HepG2 (cell line): ENCODE results near the gene CCDC57. TPM values are rescaled to one million over a fixed set of nuclear protein-coding genes. Genes with fewer than 3 reads are reported as not detected.
A peak's percentile ranks its signal among the peaks of the same experiment; 100 is the strongest.

ENCODE experiments used
- BHLHE40 ChIP-seq: IDR thresholded peaks from 2 replicates; pipeline ENCODE4 v1.6.1; 2011; ENCODE audit warnings: low read length, improper control_type of control experiment
- CEBPB ChIP-seq: IDR thresholded peaks from 2 replicates; pipeline ENCODE4 v1.6.1; 2011; ENCODE audit warnings: low read depth, low read length, improper control_type of control experiment, borderline replicate concordance
- DBP ChIP-seq: sonication (generic); formaldehyde crosslinking; IDR thresholded peaks from 2 replicates; pipeline ENCODE4 v1.4.0; 2020; ENCODE audit warnings: missing genetic modification reagents; ENCODE audit errors: not compliant biosample characterization
- EED ChIP-seq: sonication (generic); formaldehyde crosslinking; IDR thresholded peaks from 2 replicates; pipeline ENCODE4 v1.5.0; 2020; ENCODE audit warnings: mild to moderate bottlenecking, missing genetic modification reagents
- FOXC1 ChIP-seq: sonication (generic); formaldehyde crosslinking; IDR thresholded peaks from 2 replicates; pipeline ENCODE4 v1.8.0; 2022; ENCODE audit warnings: mild to moderate bottlenecking, missing genetic modification reagents, borderline replicate concordance
- HNRNPUL1 ChIP-seq: fragments of 200-400 bp; formaldehyde crosslinking; IDR thresholded peaks from 2 replicates; pipeline ENCODE4 v1.6.1; 2017; ENCODE audit warnings: low read depth, mild to moderate bottlenecking, low read length, moderate library complexity
- KDM4B ChIP-seq: sonication (generic); formaldehyde crosslinking; IDR thresholded peaks from 2 replicates; pipeline ENCODE4 v1.4.0; 2020; ENCODE audit warnings: missing genetic modification reagents
- KLF13 ChIP-seq: sonication (generic); formaldehyde crosslinking; IDR thresholded peaks from 2 replicates; pipeline ENCODE4 v1.4.0; 2020; ENCODE audit warnings: mild to moderate bottlenecking, missing genetic modification reagents
- MBD4 ChIP-seq: IDR thresholded peaks from 2 replicates; pipeline ENCODE4 v1.6.1; 2012; ENCODE audit warnings: low read length, inconsistent platforms, borderline replicate concordance
- MYC ChIP-seq: sonication (generic); formaldehyde crosslinking; IDR thresholded peaks from 2 replicates; pipeline ENCODE4 v1.9.0; 2021; ENCODE audit warnings: missing genetic modification reagents, borderline replicate concordance
- NKX3-1 ChIP-seq: sonication (generic); formaldehyde crosslinking; IDR thresholded peaks from 2 replicates; pipeline ENCODE4 v1.5.0; 2020; ENCODE audit warnings: missing genetic modification reagents
- NR2C2 ChIP-seq: sonication (generic); formaldehyde crosslinking; IDR thresholded peaks from 2 replicates; pipeline ENCODE4 v1.4.0; 2020; ENCODE audit warnings: missing genetic modification reagents, mild to moderate bottlenecking, moderate library complexity, borderline replicate concordance
- PLRG1 ChIP-seq: fragments of 450-650 bp; conservative IDR thresholded peaks from 2 replicates; pipeline ENCODE4 v1.6.1; 2016
- REXO4 ChIP-seq: sonication (generic); formaldehyde crosslinking; IDR thresholded peaks from 2 replicates; pipeline ENCODE4 v1.8.0; 2022; ENCODE audit warnings: missing genetic modification reagents, mild to moderate bottlenecking, borderline replicate concordance
- ZFP36 ChIP-seq: fragments of 150-350 bp; IDR thresholded peaks from 2 replicates; pipeline ENCODE4 v1.6.1; 2018; ENCODE audit warnings: borderline replicate concordance, low read length, low read depth; ENCODE audit not compliant: partially characterized antibody
- ZFP36L2 ChIP-seq: sonication (generic); formaldehyde crosslinking; IDR thresholded peaks from 2 replicates; pipeline ENCODE4 v1.4.0; 2020; ENCODE audit warnings: missing genetic modification reagents
- ZFP37 ChIP-seq: sonication (generic); formaldehyde crosslinking; IDR thresholded peaks from 2 replicates; pipeline ENCODE4 v1.4.0; 2020; ENCODE audit warnings: missing genetic modification reagents, borderline replicate concordance
- ZFP62 ChIP-seq: sonication (generic); formaldehyde crosslinking; IDR thresholded peaks from 2 replicates; pipeline ENCODE4 v1.4.0; 2020; ENCODE audit warnings: missing genetic modification reagents
- ZMAT5 ChIP-seq: sonication (generic); formaldehyde crosslinking; IDR thresholded peaks from 2 replicates; pipeline ENCODE4 v1.5.0; 2020; ENCODE audit warnings: mild to moderate bottlenecking, low read depth, missing genetic modification reagents, borderline replicate concordance
- ZNF232 ChIP-seq: sonication (generic); formaldehyde crosslinking; IDR thresholded peaks from 2 replicates; pipeline ENCODE4 v1.4.0; 2020; ENCODE audit warnings: missing genetic modification reagents, borderline replicate concordance
- ZNF235 ChIP-seq: sonication (generic); formaldehyde crosslinking; IDR thresholded peaks from 2 replicates; pipeline ENCODE4 v1.8.1; 2023; ENCODE audit warnings: mild to moderate bottlenecking, missing genetic modification reagents, borderline replicate concordance
- ZNF326 ChIP-seq: sonication (generic); formaldehyde crosslinking; IDR thresholded peaks from 2 replicates; pipeline ENCODE4 v1.4.0; 2020; ENCODE audit warnings: missing genetic modification reagents, borderline replicate concordance
- ZNF331 ChIP-seq: sonication (generic); formaldehyde crosslinking; IDR thresholded peaks from 2 replicates; pipeline ENCODE4 v1.4.0; 2020; ENCODE audit warnings: missing genetic modification reagents
- ZNF549 ChIP-seq: sonication (generic); formaldehyde crosslinking; IDR thresholded peaks from 2 replicates; pipeline ENCODE4 v1.5.0; 2020; ENCODE audit warnings: missing genetic modification reagents
- ZNF614 ChIP-seq: IDR thresholded peaks from 2 replicates; pipeline ENCODE4 v1.6.1; 2018; ENCODE audit warnings: missing biosample characterization, missing genetic modification reagents, inconsistent platforms, borderline replicate concordance
- ZNF672 ChIP-seq: sonication (generic); formaldehyde crosslinking; IDR thresholded peaks from 2 replicates; pipeline ENCODE4 v1.8.1; 2022; ENCODE audit warnings: missing genetic modification reagents
- ZNF710 ChIP-seq: sonication (generic); formaldehyde crosslinking; IDR thresholded peaks from 2 replicates; pipeline ENCODE4 v1.5.0; 2020; ENCODE audit warnings: mild to moderate bottlenecking, missing genetic modification reagents, borderline replicate concordance
- ZNF775 ChIP-seq: sonication (generic); formaldehyde crosslinking; IDR thresholded peaks from 2 replicates; pipeline ENCODE4 v1.4.0; 2020; ENCODE audit warnings: missing genetic modification reagents, mild to moderate bottlenecking, moderate library complexity, borderline replicate concordance
- ZNF816 ChIP-seq: sonication (generic); formaldehyde crosslinking; IDR thresholded peaks from 2 replicates; pipeline ENCODE4 v1.8.0; 2022; ENCODE audit warnings: missing genetic modification reagents, mild to moderate bottlenecking, borderline replicate concordance
- ZNF879 ChIP-seq: sonication (generic); formaldehyde crosslinking; IDR thresholded peaks from 2 replicates; pipeline ENCODE4 v1.8.1; 2023; ENCODE audit warnings: missing genetic modification reagents
- ZSCAN21 ChIP-seq: sonication (generic); formaldehyde crosslinking; IDR thresholded peaks from 2 replicates; pipeline ENCODE4 v1.8.0; 2022; ENCODE audit warnings: mild to moderate bottlenecking, missing genetic modification reagents, moderate library complexity, borderline replicate concordance
- polyA plus RNA-seq, 8 experiments: library from polyadenylated mRNA; depleted of rRNA in 3 of 8; stranded (reverse) in 7 of 8; unstranded in 1 of 8; fragments of >200 nt; fragmentation: Illumina TruSeq in 4 of 8; extraction: Trizol in 4 of 8; gene quantifications; 2 replicates each; pipeline versions ENCODE4 v1.2.1 to v1.2.3, GENCODE V29; 2011 to 2016; ENCODE audit warnings: low read depth in 4 of 8, missing spikeins in 1 of 8, mixed read lengths in 1 of 8; ENCODE audit not compliant: insufficient read depth in 1 of 8
- total RNA-seq, 5 experiments: library from RNA; depleted of rRNA; stranded (reverse); fragments of >200 nt; fragmentation: Illumina TruSeq; extraction: Trizol; gene quantifications; 2 replicates each; pipeline ENCODE4 v1.2.3, GENCODE V29; 2016; ENCODE audit warnings: low read depth in 1 of 5

Gene CCDC57
- total and polyA plus RNA-seq, 2 of the 13 experiments (the other 11 are each of a cell fraction or from before 2014, with no cell fraction given): 59.3 to 59.9 TPM

- TF ChIP-seq MBD4 (no peak), CEBPB (peak; percentile 10; the same call in 1 of the 2 replicates), ZNF326 (CRISPR knock-in tag) (peak; percentile 78; the same call in 1 of the 2 replicates), ZFP37 (CRISPR knock-in tag) (no peak), ZNF879 (CRISPR knock-in tag) (no peak), ZFP62 (CRISPR knock-in tag) (no peak), ZFP36 (no peak), ZSCAN21 (CRISPR knock-in tag) (no peak), FOXC1 (CRISPR knock-in tag) (no peak), EED (CRISPR knock-in tag) (no peak), PLRG1 (no peak), ZNF614 (no peak), ZNF232 (CRISPR knock-in tag) (no peak), ZNF710 (CRISPR knock-in tag) (0 out of 2 replicates have a peak, but pooled peaks have one; percentile 40), ZNF672 (CRISPR knock-in tag) (no peak), ZNF816 (CRISPR knock-in tag) (peak; percentile 76), BHLHE40 (no peak), KLF13 (no peak), NR2C2 (no peak), KDM4B (CRISPR knock-in tag) (no peak), ZNF235 (CRISPR knock-in tag) (0 out of 2 replicates have a peak, but pooled peaks have one; percentile 26), REXO4 (CRISPR knock-in tag) (peak; percentile 88), NKX3-1 (CRISPR knock-in tag) (no peak), HNRNPUL1 (no peak), ZNF549 (CRISPR knock-in tag) (no peak), ZNF331 (CRISPR knock-in tag) (no peak), DBP (no peak), ZNF775 (CRISPR knock-in tag) (no peak), MYC (CRISPR knock-in tag) (no peak), ZMAT5 (0 out of 2 replicates have a peak, but pooled peaks have one; percentile 3), ZFP36L2 (no peak)
These were observed 23.1 kb upstream of the CCDC57 start (continued) for GRCh38 chr17:82235775-82236141.
